Measurements from ENCODE around the gene PLP2. TPM values are rescaled to one million over a fixed set of nuclear protein-coding genes. Genes with fewer than 3 reads are reported as not detected.

Gene PLP2
- total RNA-seq, 6 donors from 2014 or later, result 32.7 to 135 (median 58.4) TPM

DNA sequence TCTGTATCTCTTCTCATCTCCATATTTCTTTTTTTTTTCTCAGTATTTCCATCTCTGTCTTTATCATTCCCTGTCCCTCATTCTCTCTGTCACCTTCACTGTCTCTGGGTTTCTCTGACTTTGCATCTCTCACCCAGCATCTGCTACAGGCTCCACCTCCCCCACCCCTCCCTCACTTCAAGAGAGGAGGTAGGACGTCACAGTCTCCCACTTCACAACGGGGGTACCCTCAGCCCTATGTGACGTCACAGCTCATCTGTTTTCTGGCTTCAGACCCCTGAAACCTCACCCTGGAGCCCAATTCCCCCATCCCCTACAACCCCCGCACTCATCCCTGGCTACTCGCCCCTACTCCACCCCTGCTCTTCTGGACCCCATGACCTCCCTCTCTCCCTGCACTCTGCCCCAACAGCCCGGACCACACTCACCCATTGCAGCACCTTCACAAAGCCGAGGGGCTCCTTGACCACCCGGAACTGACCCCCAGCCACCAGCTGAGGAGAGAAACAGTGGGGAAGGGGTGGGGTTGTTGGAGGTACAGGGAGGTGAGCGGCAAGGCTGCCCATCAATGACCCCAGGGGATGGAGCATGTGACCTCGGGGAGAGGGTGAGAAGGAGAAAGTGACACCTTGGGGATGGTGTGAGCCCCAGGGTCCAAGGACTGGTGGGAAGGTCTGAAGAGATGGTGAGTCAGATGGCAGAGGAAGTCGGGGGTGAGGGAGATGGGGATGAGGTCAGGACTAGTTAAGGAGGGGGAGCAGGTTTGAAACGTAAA lies 27.0 kb downstream of the PLP2 start:
- H3K9me3 ChIP-seq, result no peaks in the 10 kb centered on the region
- no peak overlapping the region for H3K4me3 ChIP-seq
- ATAC-seq (ENCODE audit: low FRiP score in 2 of 2), result no peak
- no peak overlapping the region for H3K27ac ChIP-seq
- DNase-seq, result no peak
- H3K36me3 ChIP-seq, result no peaks in the 10 kb centered on the region
- TF ChIP-seq EP300 (IDR thresholded peaks at IDR 0.05) (no peak), POLR2AphosphoS5 (IDR thresholded peaks at IDR 0.05) (no peak), POLR2A (IDR thresholded peaks at IDR 0.05) (no peak)
- TF ChIP-seq, protein P1, sequence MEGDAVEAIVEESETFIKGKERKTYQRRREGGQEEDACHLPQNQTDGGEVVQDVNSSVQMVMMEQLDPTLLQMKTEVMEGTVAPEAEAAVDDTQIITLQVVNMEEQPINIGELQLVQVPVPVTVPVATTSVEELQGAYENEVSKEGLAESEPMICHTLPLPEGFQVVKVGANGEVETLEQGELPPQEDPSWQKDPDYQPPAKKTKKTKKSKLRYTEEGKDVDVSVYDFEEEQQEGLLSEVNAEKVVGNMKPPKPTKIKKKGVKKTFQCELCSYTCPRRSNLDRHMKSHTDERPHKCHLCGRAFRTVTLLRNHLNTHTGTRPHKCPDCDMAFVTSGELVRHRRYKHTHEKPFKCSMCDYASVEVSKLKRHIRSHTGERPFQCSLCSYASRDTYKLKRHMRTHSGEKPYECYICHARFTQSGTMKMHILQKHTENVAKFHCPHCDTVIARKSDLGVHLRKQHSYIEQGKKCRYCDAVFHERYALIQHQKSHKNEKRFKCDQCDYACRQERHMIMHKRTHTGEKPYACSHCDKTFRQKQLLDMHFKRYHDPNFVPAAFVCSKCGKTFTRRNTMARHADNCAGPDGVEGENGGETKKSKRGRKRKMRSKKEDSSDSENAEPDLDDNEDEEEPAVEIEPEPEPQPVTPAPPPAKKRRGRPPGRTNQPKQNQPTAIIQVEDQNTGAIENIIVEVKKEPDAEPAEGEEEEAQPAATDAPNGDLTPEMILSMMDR (IDR thresholded peaks at IDR 0.05), result no peak
- no peaks in the 10 kb centered on the region for H3K27me3 ChIP-seq
- peaks cover 0 to 17% (median 6%) of the 10 kb centered on the region in 4 donors for H3K4me1 ChIP-seq
- 20 to 51% methylated on average over 7 to 11 of the region's 12 CpGs for WGBS, 2 donors

DNA sequence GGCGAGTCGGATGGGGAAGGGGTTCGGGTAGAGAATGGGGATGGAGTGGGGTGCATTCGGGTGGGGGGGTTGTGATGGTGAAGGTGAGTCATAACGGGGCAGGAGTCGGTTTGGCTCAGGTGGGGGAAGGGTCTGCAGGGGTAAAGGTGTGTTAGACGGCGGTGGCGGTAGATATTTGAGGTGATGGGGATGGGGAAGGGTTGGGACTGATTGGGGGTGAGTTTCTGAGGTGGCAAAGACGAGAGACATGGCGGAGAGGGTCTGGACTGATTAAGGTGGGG lies 27.6 kb downstream of the PLP2 start:
- Histone ChIP-seq H3K36me3 (no peaks in the 10 kb centered on the region), H3K4me3 (peak overlapping the region in 1 of 4 donors; percentile 41), H3K9me3 (no peaks in the 10 kb centered on the region), H3K27me3 (no peaks in the 10 kb centered on the region), H3K27ac (no peak overlapping the region), H3K4me1 (peaks cover 0 to 17% (median 6%) of the 10 kb centered on the region in 4 donors)
- DNase-seq, result no peak
- no peak for TF ChIP-seq POLR2AphosphoS5 (IDR thresholded peaks at IDR 0.05)
- TF ChIP-seq POLR2A (IDR thresholded peaks at IDR 0.05), result no peak
- TF ChIP-seq, protein P1 (IDR thresholded peaks at IDR 0.05), result no peak
- TF ChIP-seq EP300 (IDR thresholded peaks at IDR 0.05), result no peak
- ATAC-seq (ENCODE audit: low FRiP score in 2 of 2), result no peak
- WGBS, 2 donors, result 28 to 48% methylated on average over 11 of the region's 11 CpGs

DNA sequence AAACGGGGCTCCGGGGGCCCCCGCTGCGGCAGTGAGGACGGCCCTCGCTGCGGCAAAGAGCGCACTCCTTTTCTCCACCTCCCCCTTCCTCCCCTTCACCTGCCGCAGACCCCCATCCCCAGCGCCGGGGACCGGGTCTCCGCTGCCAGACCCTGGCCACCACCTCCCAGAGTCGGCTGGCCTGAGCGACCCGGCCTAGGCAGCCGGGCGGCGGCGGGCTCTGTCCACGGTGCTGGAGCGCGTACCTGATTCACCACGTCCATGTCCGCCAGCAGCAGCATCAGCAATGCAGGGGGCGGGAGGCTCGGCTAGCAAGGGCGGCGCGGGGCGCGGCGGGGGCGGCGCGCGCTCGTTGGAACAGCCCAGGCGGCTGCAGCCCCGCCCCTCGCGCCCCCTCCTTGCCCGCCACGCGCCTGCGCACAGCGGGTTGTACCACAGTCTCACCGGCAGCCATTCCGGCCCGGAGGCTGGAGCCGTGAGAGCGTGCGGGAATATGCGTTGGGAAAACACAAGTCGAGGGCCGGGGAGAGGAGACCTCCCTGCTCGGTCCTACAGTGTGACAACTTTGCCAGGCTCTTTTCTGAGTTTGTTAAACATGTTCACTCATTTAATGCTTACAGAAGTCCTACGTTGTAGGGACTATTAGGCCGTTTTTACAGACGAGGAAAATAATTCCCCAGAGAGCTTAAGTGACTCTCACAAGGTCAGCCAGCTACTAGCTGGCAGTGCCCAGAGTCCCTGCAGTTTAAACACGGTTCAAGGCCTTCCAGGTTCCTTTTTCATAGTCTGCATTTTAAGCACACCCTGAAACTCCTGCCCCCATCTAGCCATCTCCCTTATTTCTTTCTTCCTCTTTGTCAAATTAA lies 28.4 kb downstream of the PLP2 start, which contains the start of gene SYP:
Gene SYP (minus strand): TSS at position 288 of the 866 bp plus-strand sequence. CDS start 7 bp downstream, at position 281.
- H3K4me3 ChIP-seq, result peak within 1 kb of the TSS in 3 of 4 donors; percentile 25 to 49 (median 41)
- DNase-seq (peak; percentile 93 to 97), ATAC-seq (ENCODE audit: low FRiP score in 2 of 2) (peak; percentile 90 to 98)
- peak within 1 kb of the TSS in 3 of 4 donors; percentile 52 to 76 (median 58) for H3K27ac ChIP-seq
- TF ChIP-seq, protein P1 (IDR thresholded peaks at IDR 0.05), result peak in 1 of 6 experiments; percentile 7
- peak in 2 of 4 donors; percentile 42 to 83 for TF ChIP-seq POLR2A (IDR thresholded peaks at IDR 0.05)
- TF ChIP-seq EP300 (IDR thresholded peaks at IDR 0.05), result no peak
- TF ChIP-seq POLR2AphosphoS5 (IDR thresholded peaks at IDR 0.05), result peak; percentile 72 to 77
- H3K36me3 ChIP-seq, result no peaks in the 10 kb centered on the region
- WGBS, 2 donors, result 0 to 33% methylated on average over 3 to 61 of the region's 61 CpGs
- no peaks in the 10 kb centered on the region for H3K27me3 ChIP-seq
- no peaks in the 10 kb centered on the region for H3K9me3 ChIP-seq
- H3K4me1 ChIP-seq, result peaks cover 0 to 17% (median 6%) of the 10 kb centered on the region in 4 donors

DNA sequence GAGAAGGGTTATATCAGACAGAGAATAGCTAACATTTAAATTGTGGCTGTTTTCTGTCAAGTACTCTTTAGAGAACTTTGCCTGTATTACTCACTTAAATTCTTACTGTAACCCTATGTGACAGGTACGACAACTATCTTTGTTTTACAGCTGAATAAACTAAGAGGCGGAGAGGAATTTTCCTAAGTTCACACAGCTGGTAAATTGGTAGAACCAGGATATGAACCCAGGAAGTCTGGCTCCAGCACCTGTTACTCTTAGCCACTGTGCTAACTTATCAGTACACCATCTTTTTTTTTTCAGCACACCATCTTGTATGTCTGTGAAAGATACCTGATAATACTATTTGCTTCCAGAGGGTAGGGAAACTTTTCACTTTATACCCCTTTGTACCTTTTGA lies 30.3 kb downstream of the PLP2 start:
- DNase-seq, result no peak
- H3K36me3 ChIP-seq, result no peaks in the 10 kb centered on the region
- TF ChIP-seq POLR2AphosphoS5 (IDR thresholded peaks at IDR 0.05), result no peak
- TF ChIP-seq, protein P1 (IDR thresholded peaks at IDR 0.05), result no peak
- TF ChIP-seq POLR2A (IDR thresholded peaks at IDR 0.05), result no peak
- no peak for ATAC-seq (ENCODE audit: low FRiP score in 2 of 2)
- WGBS, 2 donors, result 67 to 69% methylated on average over 2 of the region's 2 CpGs
- H3K4me3 ChIP-seq, result no peak overlapping the region
- H3K27me3 ChIP-seq, result no peaks in the 10 kb centered on the region
- peaks cover 0 to 17% (median 6%) of the 10 kb centered on the region in 4 donors for H3K4me1 ChIP-seq
- no peak overlapping the region for H3K27ac ChIP-seq
- no peaks in the 10 kb centered on the region for H3K9me3 ChIP-seq

All from upper lobe of left lung (tissue), 6 donors.